ENCODE data around the gene AIFM2.

DNA sequence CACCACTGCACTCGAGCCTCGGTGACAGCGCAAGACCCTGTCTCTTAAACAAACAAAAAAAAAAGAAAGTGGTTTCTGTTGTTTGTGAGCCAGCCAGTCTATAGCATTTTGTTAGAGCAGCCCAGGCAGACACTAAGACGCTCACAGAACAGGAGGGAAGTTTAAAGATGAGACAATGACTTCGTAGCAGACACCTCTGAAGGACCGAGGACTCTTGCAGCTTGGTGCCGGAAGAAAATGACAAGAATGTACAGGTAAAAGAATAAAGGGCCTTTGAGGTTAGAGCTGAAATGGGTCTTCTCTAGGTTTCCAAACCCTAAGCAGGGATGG, 40.3 kb downstream of the AIFM2 start:
- TF ChIP-seq, protein P1, sequence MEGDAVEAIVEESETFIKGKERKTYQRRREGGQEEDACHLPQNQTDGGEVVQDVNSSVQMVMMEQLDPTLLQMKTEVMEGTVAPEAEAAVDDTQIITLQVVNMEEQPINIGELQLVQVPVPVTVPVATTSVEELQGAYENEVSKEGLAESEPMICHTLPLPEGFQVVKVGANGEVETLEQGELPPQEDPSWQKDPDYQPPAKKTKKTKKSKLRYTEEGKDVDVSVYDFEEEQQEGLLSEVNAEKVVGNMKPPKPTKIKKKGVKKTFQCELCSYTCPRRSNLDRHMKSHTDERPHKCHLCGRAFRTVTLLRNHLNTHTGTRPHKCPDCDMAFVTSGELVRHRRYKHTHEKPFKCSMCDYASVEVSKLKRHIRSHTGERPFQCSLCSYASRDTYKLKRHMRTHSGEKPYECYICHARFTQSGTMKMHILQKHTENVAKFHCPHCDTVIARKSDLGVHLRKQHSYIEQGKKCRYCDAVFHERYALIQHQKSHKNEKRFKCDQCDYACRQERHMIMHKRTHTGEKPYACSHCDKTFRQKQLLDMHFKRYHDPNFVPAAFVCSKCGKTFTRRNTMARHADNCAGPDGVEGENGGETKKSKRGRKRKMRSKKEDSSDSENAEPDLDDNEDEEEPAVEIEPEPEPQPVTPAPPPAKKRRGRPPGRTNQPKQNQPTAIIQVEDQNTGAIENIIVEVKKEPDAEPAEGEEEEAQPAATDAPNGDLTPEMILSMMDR (IDR thresholded peaks at IDR 0.05; ENCODE audit: low read length) = no peak
- no peak for TF ChIP-seq EZH2 (optimal IDR thresholded peaks at IDR 0.05; ENCODE audit: low read depth, low read length)
